ENCODE data around the gene PCDH1. TPM values are rescaled to one million over a fixed set of nuclear protein-coding genes. Genes with fewer than 3 reads are reported as not detected.
A peak's percentile ranks its signal among the peaks of the same experiment; 100 is the strongest.
"Not testable (repeated sequence)": the region's sequence is repeated elsewhere in the genome, so short reads cannot be mapped to it uniquely, and the experiment has no call there.

Gene PCDH1
- 135 and 143 TPM in 2 replicates for total RNA-seq

DNA sequence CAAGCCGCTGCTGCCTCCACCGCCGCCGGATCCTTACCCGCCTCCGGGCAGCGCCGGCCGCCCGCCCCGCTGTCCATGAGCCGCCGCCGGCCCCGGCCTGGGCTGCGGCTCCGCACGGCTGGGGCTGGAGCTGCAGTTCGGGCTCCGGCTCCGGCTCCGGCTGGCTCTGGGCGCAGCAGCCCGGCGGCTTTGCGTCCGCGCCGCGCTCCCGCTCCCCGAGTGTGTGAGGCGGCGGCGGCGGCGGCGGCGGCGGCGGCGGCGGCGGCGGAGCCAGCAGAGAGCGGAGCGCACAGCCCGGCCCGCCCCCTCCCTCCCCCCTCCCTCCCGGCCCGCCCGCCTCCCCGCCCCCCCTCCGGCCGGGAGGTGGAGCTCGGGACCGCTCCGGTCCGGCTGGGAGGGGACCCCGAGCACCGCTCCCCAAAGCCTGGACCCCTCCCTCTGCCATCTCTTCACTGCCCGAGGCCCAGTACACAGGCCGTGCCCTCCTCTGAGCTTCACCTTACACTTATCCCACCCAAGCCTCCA, at the start of gene PCDH1:
Gene PCDH1, minus strand, starts transcription at position 225 of the 525 bp plus-strand sequence. Its CDS starts 148 bp downstream, at position 77.
- no peak for DNase-seq (ENCODE audit: low read depth, low spot score)

DNA sequence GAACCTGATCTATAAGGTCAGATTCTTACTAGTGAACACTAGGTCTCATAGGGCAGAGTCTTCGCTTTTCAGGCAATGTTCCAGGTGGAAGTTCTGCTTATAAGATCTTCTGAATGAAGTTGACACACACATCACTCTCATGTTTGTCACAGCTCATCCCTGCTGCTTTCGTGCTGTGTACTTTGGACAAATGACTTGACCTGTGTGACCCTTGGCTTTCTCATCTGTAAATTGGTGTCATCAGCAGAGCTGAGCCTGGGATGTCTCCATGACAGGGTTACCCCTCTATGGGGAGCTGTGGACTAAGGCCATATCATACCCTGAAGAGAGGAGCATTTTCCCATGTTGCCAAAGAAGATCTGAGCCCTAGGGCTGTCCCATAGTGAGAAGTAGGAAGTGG, 48.2 kb upstream of the PCDH1 start:
- no peak for DNase-seq (ENCODE audit: low read depth, low spot score)

DNA sequence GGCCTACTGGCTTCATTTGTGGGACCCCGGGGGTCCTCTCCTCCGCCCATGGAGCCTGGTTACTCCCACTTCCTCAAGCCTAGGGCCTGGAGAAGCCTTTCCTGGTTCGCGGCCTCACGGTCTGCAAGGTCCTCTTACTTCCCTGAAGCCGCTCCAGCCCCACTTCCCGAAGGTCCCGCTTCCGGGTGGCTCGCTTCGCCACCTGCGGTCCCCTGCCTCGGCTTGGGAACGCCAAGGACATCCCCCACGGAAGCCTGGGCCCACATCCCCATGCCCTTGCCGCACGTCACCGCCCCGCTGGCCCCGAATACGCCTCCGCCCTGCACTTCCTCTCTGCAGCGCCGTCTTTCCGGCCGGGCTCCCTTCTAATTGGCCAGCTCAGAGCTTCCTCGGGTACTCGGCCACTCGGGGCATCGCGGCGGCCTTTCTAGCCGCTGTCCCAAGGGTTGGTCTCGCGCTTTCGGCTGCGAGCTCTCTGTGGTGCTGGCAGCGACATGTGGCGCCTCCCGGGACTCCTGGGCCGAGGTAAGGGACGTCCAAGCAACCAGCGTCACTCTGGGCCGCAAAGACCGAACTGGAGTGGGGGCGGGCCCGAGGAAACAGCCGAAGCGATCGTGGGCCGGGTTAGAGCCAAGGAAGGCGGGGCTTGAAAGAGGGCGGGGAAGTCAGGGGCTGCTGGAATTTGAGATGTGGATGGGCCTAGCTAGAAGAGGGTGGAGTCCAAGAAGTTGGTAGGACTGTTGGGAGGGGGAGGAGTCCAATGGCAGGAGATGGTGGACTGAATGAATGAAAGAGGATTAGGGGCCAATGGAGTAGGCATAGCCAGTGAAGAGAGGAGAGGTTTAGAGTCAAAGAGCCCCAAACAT, 45.5 kb upstream of the PCDH1 start, which contains the start of gene DELE1:
Gene DELE1, plus strand, starts transcription at position 424 of the 866 bp plus-strand sequence. Its CDS starts 71 bp downstream, at position 495.
- DNase-seq (ENCODE audit: low read depth, low spot score): peak; percentile 80

DNA sequence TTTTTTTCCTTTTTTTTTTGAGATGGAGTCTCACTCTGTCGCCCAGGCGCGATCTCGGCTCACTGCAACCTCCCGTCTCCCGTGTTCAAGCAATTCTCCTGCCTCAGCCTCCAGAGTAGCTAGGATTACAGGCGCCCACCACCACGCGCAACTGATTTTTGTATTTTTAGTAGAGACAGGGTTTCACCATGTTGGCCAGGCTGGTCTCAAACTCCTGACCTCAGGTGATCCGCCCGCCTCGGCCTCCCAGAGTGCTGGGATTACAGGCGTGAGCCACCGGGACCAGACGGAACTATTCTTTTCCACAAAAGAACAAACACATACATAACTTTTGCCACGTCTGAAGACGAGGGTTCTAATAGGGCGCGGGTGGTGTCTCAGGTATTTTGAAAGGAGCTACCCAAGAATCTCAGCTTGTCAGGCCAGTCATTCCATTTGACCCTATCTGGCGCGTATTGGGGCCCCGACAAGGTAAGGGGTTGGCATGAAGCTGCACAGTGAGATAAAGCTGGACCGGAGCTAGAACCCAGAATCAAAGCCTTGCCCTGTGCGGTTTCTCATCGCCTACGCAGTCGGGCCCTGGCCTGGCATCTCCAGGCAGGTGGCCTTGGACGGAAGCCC, 44.7 kb upstream of the PCDH1 start:
- DNase-seq (ENCODE audit: low read depth, low spot score): not testable (repeated sequence)

DNA sequence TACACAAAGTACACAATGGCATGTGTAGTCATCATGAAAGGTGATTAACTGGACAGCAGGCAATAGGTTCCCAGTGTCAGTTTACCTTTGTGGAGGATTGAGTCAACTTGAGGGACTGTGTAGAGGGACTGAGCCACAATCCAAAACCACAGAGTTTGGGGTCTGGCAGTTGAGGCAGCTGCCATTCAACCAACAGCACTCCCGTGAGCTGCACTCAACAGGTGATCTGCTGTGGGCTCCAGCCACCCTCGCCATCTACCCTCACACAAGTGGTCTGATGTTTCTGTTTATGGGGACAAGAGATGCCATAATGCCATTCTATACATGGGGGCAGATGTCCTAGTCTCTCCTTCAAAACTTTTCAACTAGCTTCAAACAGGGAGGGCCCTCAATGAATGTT, 42.6 kb upstream of the PCDH1 start:
- DNase-seq (ENCODE audit: low read depth, low spot score): no peak

DNA sequence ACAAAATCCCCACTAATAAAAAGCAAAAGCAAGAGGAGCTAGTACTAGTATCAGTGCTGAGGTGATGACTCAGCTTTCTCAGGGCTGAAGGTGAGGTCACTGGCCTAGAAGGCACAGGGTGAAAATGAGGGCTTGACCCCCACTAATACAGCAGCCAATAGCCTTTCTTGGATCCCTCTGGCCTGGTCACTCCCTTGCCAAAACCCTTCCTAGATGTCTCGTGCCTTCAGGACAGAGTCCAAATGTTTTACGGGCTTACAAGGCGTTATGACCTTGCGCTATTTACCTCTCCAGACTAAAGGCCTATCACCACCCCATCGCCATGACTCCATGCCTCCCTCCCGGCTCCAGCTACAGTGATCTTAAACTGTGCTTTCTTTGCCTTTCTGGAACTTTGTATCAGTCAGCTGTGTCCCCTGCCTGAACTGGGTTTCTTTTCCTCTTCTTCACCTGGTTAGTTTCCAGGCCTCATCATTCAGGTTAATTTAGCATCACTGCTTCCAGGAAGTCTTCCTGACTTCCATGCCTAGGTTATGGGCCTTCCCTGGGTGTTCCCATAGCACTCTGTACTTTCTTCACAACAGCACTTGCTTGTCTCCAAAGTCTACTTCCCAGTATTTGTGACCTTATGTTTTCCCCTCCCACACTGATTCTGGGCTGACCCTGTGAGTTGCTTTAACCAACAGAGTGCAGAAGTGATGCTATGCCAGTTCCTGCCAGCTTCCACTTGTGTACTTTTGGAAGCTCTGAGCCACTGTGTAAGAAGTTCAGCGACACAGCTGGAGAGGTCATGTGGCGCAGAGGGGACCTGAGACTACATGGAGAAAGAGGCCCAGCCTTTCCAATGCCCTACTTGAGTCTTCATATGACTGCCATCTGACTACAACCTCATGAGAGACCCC, 41.3 kb upstream of the PCDH1 start:
- DNase-seq (ENCODE audit: low read depth, low spot score): no peak

DNA sequence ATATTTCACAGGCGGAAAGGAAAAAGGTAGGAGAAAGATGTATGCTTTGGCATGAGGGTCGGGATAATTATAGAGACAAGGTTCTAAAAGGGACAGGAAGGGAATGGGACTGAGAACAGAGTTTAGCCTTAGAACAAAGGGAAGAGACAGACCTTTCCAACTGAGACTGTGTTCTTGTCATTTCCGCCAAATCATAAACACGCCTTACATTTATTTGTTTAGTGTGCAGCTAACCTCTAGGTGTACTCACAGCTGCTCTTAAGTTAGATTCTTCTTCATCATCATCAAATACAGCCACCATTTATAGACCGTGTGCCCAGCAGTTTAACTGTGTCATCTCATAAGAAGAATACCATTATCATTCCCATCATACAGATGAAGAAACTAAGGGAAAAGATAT, 39.5 kb upstream of the PCDH1 start:
- no peak for DNase-seq (ENCODE audit: low read depth, low spot score)

DNA sequence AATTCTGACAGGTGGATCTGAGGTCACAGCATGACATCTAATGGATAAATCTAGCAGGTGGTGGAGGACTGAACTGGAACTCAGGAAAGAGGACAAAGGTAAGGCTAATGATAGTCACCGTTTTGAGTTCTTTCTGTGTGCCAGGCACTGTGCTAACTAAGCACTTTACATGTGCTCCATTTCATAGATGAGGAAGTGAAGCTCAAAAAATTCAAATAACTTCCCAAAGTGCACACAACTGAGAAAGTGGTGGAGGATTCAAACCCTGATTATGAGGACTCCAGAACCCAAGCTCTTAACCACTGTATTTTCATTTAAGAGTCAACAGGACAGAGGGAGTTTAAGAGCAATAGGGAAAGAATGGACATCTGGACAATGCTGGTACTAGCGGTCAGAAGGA, 38.3 kb upstream of the PCDH1 start:
- DNase-seq (ENCODE audit: low read depth, low spot score): no peak

DNA sequence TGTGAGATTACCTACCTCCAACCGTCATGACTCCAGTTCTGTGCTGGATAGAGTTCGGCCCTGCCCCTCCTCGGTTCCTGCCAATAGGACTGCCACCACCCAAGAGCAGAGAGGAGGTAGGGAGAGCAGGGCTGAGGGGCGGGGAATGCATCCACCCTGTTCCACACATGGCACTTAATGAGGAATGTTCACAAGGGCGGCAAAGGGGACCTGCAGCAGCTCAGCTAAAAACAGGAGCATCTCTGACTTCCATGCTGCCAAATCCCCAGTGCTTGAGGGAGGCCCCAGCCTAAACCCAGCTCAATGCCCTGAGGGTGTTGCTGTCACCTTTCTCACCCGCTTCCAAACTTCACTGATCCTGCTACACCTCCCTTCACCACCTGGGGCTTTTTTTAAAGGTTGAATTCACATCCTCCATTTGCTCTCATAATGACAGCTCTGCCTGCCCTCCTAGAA, 37.7 kb upstream of the PCDH1 start:
- DNase-seq (ENCODE audit: low read depth, low spot score): no peak

DNA sequence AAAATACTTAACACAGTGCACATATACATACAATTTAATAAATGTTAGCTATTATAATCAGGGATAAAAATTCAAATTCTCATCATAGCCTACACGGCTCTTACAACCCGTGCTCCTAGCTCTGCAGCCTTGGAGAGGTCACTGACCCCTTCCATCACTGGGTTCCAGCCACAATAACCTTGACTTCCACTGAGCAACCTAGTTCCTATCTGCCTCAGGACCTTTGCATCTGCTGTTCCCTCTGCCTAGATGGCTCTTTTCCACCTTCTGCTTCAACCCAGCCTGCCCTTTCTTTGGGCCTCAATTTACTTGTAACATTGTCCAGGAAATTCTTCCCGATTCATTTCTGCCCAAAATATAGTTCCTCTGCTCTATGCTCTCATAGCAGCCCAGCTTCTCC, 36.6 kb upstream of the PCDH1 start:
- DNase-seq (ENCODE audit: low read depth, low spot score): no peak

DNA sequence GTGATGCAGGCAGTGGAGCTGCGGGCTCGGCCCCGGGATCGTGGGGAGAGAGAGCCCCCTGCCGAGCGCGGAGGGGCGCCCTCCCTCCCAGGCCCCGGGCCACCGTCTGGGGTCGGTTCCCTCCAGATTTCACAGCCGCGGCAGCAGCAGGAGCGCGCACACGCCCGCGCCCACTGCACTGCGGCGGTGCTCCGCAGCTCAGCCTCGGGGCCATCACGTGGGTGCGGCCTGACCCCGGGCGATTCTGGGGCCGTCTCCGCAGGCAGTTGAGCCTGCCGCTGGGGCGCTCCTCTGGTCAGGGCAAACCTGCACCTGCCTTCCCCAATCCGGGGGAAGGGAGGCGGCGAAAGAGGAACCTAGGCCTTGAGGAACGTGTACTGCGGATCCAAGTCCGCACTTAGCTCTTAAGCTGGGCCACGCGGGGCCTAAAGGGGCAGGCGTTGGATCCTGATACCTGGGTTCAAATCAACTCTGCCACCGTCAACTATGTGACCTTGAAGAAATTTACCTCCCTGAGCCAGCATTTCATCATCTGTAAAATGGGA, 36.1 kb upstream of the PCDH1 start:
- DNase-seq (ENCODE audit: low read depth, low spot score): no peak

DNA sequence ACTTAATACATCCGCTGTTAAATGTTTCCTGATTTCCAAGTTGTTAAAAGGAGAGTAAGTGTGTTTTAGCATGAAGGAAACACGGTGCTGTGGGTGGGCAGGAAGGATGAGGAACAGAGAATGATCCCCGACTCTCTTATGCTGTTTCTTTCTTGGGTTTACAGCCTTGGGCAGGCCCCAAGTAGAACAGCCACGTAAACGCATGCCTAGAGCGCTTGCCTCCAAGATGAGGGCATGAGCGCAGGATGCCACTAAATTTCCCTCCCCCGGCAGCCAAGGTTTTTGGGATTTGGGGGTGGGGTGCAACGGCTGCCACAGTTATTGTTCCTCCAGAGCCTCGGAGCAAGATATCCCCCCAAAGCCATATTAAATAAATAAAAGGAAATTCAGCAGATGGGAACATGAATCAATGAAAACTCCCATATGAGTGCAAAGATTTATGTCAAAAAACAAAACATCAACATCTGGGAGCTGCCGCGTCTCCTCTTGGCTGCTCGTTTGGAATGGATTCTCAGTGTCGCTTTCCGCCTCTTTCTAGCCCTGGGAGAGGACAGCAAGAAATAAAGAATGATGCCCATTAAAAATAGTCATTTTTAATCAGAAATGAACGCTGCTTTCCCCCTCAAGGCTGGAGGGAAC, 35.5 kb upstream of the PCDH1 start:
- no peak for DNase-seq (ENCODE audit: low read depth, low spot score)

DNA sequence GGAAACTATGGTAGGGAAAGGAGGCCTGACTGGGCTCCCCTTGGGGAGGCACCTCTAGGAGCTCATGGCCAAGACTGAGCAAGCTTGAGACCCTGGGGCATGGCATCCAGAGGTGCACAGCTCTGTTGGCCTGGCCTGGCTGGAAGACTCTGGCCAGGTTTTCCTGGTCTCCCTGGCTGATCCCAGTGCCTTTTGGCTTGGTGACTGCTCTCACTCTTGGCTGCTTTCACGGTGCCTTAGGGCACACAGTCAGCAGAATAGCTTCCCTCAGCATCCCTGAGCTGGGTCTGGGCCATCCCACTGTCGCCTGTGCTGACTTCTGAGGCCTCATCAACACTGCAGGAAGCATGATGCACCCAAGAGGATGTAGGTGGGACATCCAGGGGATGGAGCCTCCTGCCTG, 32.1 kb upstream of the PCDH1 start:
- no peak for DNase-seq (ENCODE audit: low read depth, low spot score)

DNA sequence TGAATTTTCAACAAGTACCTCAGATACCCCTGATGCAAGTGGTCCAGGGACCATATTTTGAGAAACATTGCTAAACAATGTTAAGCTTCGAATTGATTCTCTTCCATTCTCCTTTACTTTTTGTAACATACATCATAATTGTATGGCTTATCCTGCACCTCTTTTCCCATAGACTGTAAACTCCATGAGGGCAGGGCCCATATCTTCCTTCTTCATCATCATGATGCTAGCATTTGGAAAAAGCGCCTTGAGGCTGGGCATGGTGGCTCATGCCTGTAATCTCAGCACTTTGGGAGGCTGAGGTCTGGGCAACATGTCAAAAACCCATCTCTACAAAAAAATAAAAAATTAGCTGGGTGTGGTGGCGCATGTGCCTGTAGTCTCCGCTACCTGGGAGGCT, 31.0 kb upstream of the PCDH1 start:
- no peak for DNase-seq (ENCODE audit: low read depth, low spot score)

DNA sequence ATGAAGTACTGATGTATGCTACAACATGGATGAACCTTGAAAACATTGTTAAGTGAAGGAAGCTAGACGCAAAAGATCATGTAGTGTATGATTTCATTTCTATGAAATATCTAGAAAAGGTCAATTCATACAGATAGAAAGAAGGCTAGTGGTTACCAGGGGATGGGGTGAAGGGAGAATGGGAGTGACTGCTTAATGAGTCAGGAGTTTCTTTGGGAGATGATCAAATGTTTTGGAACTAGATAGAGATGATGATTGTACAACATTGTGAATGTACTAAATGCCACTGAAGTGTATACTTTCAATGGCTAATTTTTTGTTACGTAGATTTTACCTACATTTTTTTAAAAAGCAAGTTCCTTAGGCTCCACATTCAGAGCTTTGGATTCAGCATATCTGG, 30.6 kb upstream of the PCDH1 start:
- no peak for DNase-seq (ENCODE audit: low read depth, low spot score)

DNA sequence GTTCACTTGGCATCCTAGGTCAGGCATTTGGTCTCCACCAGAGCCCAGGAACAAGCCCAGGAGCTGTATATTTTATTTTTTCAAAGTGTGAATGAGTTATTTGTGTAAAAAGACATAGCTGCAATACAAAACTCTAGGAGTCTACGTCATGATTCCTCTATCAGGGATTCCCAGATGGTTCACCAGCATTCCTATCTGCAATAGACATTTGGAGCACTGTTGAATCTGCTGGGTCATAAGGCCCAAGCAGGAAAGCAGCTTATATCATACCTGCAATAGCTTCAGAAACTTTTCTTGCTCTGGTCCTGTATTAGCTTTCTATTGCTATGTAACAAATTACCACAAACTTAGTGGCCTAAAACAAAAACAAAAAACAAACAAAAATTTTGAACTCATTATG, 28.8 kb upstream of the PCDH1 start:
- no peak for DNase-seq (ENCODE audit: low read depth, low spot score)

DNA sequence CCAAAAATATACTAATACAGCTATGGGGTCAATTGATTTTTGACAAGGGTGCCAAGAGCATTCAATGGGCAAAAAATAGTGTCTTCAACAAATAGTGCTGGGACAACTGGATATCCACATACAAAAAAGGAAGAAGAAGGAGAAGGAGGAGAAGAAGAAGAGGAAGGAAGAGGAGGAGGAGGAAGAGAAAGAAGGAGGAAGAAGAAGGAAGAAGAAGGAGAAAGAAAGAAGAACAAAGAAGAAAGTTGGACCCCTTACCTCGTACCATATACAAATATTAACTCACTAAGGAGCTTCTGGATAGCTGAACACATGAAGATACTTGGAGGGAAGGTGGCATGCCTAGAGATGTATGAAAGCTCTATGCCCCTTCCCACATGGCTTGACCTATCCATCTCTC, 28.3 kb upstream of the PCDH1 start:
- no peak for DNase-seq (ENCODE audit: low read depth, low spot score)

DNA sequence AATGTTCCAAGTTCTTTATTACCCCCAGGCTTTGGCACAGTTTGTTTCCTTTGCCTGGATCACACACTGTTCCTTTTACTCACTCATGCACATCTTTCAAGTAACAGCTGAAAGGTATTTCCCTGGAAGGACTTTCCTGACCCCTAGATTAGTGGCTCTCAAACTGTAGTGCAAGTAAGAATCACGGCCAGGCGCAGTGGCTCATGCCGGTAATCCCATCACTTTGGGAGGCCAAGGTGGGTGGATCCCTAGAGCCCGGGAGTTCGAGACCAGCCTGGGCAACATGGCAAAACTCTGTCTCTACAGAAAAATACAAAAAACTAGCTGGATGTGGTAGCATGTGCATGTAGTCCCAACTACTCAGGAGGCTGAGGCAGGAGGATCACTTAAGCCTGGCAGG, 26.3 kb upstream of the PCDH1 start:
- DNase-seq (ENCODE audit: low read depth, low spot score): no peak

DNA sequence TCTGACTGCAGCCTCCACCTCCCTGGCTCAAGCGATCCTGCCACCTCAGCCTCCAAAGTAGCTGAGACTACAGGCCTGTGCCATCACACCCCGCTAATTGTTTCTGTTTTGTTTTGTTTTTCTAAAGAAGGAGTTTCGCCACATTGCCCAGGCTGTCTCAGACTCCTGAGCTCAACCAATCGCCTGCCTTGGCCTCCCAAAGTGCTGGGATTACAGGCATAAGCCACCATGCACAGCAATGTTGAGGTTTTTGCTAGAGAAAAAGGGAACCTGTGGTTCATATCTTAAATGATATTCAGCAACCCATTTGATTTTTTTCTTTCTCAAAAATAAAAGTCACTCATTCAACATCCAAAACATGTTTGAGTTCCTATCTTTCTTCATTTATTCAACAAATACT, 25.1 kb upstream of the PCDH1 start:
- no peak for DNase-seq (ENCODE audit: low read depth, low spot score)

DNA sequence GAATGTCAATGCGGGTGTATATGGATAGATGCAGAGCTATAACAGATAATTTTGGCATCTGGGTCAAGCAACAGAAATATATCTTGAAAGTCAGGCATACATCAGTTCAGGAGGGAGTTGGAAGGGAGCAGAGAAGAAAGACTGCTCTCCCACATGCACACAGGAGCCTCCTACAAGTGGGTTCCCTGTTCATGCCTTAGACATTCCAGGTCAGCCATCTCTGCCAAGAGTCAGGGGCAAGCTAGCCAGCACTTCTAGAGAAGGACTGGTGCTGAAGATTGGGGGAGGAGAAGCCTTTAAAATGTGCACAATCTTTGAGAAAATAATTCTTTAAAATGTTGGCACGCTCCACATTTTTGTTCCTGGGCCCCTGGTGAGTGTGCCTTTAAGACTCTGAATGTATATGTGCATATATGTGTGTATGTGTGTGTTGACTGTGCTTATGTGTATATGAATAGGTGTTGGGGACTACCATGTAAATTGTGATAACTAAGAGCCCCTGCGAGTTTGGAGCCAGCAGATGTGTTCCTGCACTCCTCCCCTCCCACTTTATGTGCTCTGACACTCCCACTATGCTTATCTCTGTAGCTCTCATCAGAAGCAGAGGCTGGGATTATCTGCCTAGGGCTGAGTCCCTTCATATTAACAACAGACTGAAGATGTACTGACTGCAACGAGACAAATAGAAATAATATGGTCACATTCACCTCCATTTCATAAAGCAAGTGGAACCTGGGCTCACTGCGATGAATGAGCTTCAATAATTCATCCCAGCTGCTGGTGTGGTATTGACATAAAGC, 24.0 kb upstream of the PCDH1 start:
- no peak for DNase-seq (ENCODE audit: low read depth, low spot score)
